Endothelial cell (in vitro differentiated cells): ENCODE measurements around the gene HAS3. TPM values are rescaled to one million over a fixed set of nuclear protein-coding genes. Genes with fewer than 3 reads are reported as not detected.
"Not testable (repeated sequence)": the region's sequence is repeated elsewhere in the genome, so short reads cannot be mapped to it uniquely, and the experiment has no call there.

ENCODE experiments used
- DNase-seq: peaks from one replicate; pipeline ENCODE4 v3.0.0; 2021; ENCODE audit warnings: low spot score
- H3K27ac Mint-ChIP-seq: one replicate; pipeline ENCODE4 v1.8.0; 2021; ENCODE audit warnings: mixed read lengths, inconsistent platforms; ENCODE audit not compliant: unreplicated experiment
- H3K27me3 Mint-ChIP-seq: one replicate; pipeline ENCODE4 v1.8.0; 2021; ENCODE audit warnings: mild to moderate bottlenecking, moderate library complexity, mixed read lengths, inconsistent platforms; ENCODE audit not compliant: unreplicated experiment
- H3K36me3 Mint-ChIP-seq: one replicate; pipeline ENCODE4 v1.8.0; 2021; ENCODE audit warnings: mild to moderate bottlenecking, low read depth, mixed read lengths, inconsistent platforms; ENCODE audit not compliant: unreplicated experiment
- H3K4me1 Mint-ChIP-seq: one replicate; pipeline ENCODE4 v1.8.0; 2021; ENCODE audit warnings: mild to moderate bottlenecking, mixed read lengths, inconsistent platforms; ENCODE audit not compliant: unreplicated experiment
- H3K4me3 Mint-ChIP-seq: one replicate; pipeline ENCODE4 v1.8.0; 2021; ENCODE audit warnings: mild to moderate bottlenecking, mixed read lengths, inconsistent platforms; ENCODE audit not compliant: unreplicated experiment
- H3K9me3 Mint-ChIP-seq: one replicate; pipeline ENCODE4 v1.8.0; 2021; ENCODE audit warnings: mixed read lengths, inconsistent platforms; ENCODE audit not compliant: unreplicated experiment
- CTCF ChIP-seq: fragments of 200-600 bp; sonication (generic); IDR thresholded peaks from one replicate; pipeline ENCODE4 v1.5.0; 2021; ENCODE audit warnings: antibody characterized with exemption; ENCODE audit not compliant: unreplicated experiment
- total RNA-seq: library from RNA; stranded (reverse); fragmentation: NEBNext Ultra II Directional; extraction: Animal tissue kit (Norgen Biotek cat#: 25700); gene quantifications from one replicate; pipeline ENCODE4 v1.2.1, GENCODE V29; 2021; ENCODE audit not compliant: unreplicated experiment

The HAS3 gene
- total RNA-seq, 1 donor from 2014 or later = 2.7 TPM

DNA sequence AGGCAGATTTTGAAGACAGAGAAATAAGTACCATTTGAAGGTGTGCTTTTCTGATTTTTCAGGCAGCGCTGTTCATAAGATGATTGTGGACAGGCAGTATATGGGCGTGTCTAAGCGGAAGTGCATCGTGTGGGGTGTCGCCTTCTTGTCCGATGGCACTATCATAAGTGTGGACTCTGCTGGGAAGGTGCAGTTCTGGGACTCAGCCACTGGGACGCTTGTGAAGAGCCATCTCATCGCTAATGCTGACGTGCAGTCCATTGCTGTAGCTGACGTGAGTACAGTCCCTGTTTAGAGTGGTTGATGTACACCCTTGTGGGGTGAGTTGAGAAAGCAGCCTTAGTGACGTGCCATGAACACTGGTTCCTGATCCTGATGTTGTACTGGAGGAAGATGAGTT lies 37.7 kb downstream of the HAS3 start:
- Mint-ChIP-seq H3K27ac (no peak overlapping the region), H3K36me3 (peaks cover 31% of the 10 kb centered on the region)

DNA sequence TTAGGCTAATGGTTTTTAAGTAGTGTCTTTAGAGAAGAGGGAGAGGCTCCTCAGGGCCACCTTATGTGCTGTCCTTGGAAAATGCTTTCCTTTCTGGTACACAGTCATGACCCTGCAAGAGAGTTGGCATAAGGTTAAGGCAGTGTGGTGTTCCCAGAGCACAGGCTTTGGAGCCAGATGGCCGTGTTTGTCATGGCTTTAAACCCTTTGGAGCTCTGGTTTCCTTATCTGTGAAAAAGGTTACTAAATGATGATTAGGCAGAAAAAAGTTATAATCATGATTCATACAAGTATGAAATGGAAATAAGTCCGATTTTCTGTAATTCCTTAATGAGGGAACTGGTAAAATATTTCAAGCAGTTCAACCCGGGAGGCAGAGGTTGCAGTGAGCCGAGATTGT lies 40.2 kb downstream of the HAS3 start:
- Mint-ChIP-seq H3K4me1 (no peaks in the 10 kb centered on the region), H3K4me3 (no peak overlapping the region), H3K9me3 (no peaks in the 10 kb centered on the region), H3K27me3 (no peaks in the 10 kb centered on the region), H3K27ac (no peak overlapping the region), H3K36me3 (peaks cover 23% of the 10 kb centered on the region)
- no peak for DNase-seq
- no peak for TF ChIP-seq CTCF

More for the DNA sequence above, 37.7 kb downstream of the HAS3 start:
- peak; percentile 15 for DNase-seq
- peak overlapping the region; percentile 8 for H3K4me3 Mint-ChIP-seq
- no peaks in the 10 kb centered on the region for H3K4me1 Mint-ChIP-seq
- H3K9me3 Mint-ChIP-seq = no peaks in the 10 kb centered on the region
- TF ChIP-seq CTCF = no peak
- H3K27me3 Mint-ChIP-seq = no peaks in the 10 kb centered on the region

- H3K36me3 Mint-ChIP-seq, H3K4me1 Mint-ChIP-seq, H3K27me3 Mint-ChIP-seq, H3K27ac Mint-ChIP-seq, DNase-seq, H3K4me3 Mint-ChIP-seq, H3K9me3 Mint-ChIP-seq: not testable (repeated sequence)
These were observed 44.2 kb downstream of the HAS3 start for GRCh38 chr16:69149621-69150020.

- Mint-ChIP-seq H3K36me3 (peaks cover 7% of the 10 kb centered on the region), H3K4me1 (no peaks in the 10 kb centered on the region), H3K27me3 (no peaks in the 10 kb centered on the region)
These were observed 44.9 kb downstream of the HAS3 start for GRCh38 chr16:69150146-69150865.

GRCh38 chr16:69157196-69157595 lies 51.7 kb downstream of the HAS3 start:
- no peak for TF ChIP-seq CTCF
- H3K27ac Mint-ChIP-seq = no peak overlapping the region
- no peak for DNase-seq
- peaks cover 35% of the 10 kb centered on the region for H3K36me3 Mint-ChIP-seq
- H3K4me3 Mint-ChIP-seq = no peak overlapping the region
- H3K27me3 Mint-ChIP-seq = no peaks in the 10 kb centered on the region
- no peaks in the 10 kb centered on the region for H3K9me3 Mint-ChIP-seq
- no peaks in the 10 kb centered on the region for H3K4me1 Mint-ChIP-seq

More at GRCh38 chr16:69150146-69150865, 44.9 kb downstream of the HAS3 start:
- Mint-ChIP-seq H3K4me3 (no peak overlapping the region), H3K27ac (no peak overlapping the region), H3K9me3 (no peaks in the 10 kb centered on the region)
- peak; percentile 69 for DNase-seq
- peak; percentile 76 for TF ChIP-seq CTCF
